HG02884 (cell line): ENCODE data around the gene NADK2.
A peak's percentile ranks its signal among the peaks of the same experiment; 100 is the strongest.
"Not testable (repeated sequence)": the region's sequence is repeated elsewhere in the genome, so short reads cannot be mapped to it uniquely, and the experiment has no call there.

Experiments
- ATAC-seq: cut with Tn5 transposase; IDR thresholded peaks from one replicate; pipeline ENCODE4 v1.9.1; 2021; ENCODE audit warnings: mild to moderate bottlenecking, moderate library complexity; ENCODE audit not compliant: unreplicated experiment

Gene NADK2

GRCh38 chr5:36208786-36209185 lies 32.9 kb downstream of the NADK2 start:
- no peak for ATAC-seq

- no peak for ATAC-seq
Measured at GRCh38 chr5:36206913-36207312, 34.8 kb downstream of the NADK2 start.

GRCh38 chr5:36205329-36205728 lies 36.4 kb downstream of the NADK2 start:
- ATAC-seq, result no peak

GRCh38 chr5:36202521-36202961 lies 39.2 kb downstream of the NADK2 start:
- ATAC-seq, result no peak

- ATAC-seq, result no peak
Measured at GRCh38 chr5:36200513-36200912, 41.2 kb downstream of the NADK2 start.

GRCh38 chr5:36199620-36200019 lies 42.1 kb downstream of the NADK2 start:
- no peak for ATAC-seq

- not testable (repeated sequence) for ATAC-seq
Measured at GRCh38 chr5:36198783-36199182, 42.9 kb downstream of the NADK2 start.

GRCh38 chr5:36198281-36198680 lies 43.4 kb downstream of the NADK2 start:
- no peak for ATAC-seq

GRCh38 chr5:36193746-36194145 lies 48.0 kb downstream of the NADK2 start:
- no peak for ATAC-seq

- ATAC-seq, result not testable (repeated sequence)
Measured at GRCh38 chr5:36184408-36184807, 57.3 kb downstream of the NADK2 start.

GRCh38 chr5:36181774-36182173 lies 60.0 kb downstream of the NADK2 start:
- no peak for ATAC-seq

- ATAC-seq, result no peak
Measured at GRCh38 chr5:36180556-36181350, 61.0 kb downstream of the NADK2 start.

GRCh38 chr5:36179950-36180349 lies 61.8 kb downstream of the NADK2 start:
- no peak for ATAC-seq

- no peak for ATAC-seq
Measured at GRCh38 chr5:36178524-36178890, 63.2 kb downstream of the NADK2 start.

GRCh38 chr5:36177715-36178523 lies 63.8 kb downstream of the NADK2 start:
- ATAC-seq, result no peak

GRCh38 chr5:36177154-36177553 lies 64.6 kb downstream of the NADK2 start:
- ATAC-seq, result peak; percentile 96

- ATAC-seq, result no peak
Measured at GRCh38 chr5:36175043-36175442, 66.7 kb downstream of the NADK2 start.

GRCh38 chr5:36174119-36174518 lies 67.6 kb downstream of the NADK2 start:
- no peak for ATAC-seq

- ATAC-seq, result no peak
Measured at GRCh38 chr5:36173426-36173825, 68.3 kb downstream of the NADK2 start.

- no peak for ATAC-seq
Measured at GRCh38 chr5:36172599-36172998, 69.1 kb downstream of the NADK2 start.

GRCh38 chr5:36170832-36171424 lies 70.8 kb downstream of the NADK2 start:
- no peak for ATAC-seq

GRCh38 chr5:36168737-36169136 lies 73.0 kb downstream of the NADK2 start:
- no peak for ATAC-seq
